HUDEP-2 (cell line): Measurements from ENCODE around the gene KMT2C.
"Not testable (repeated sequence)": the region's sequence is repeated elsewhere in the genome, so short reads cannot be mapped to it uniquely, and the experiment has no call there.

ENCODE experiments used
- DNase-seq, 76 experiments: peaks; one replicate each; lab custom pipeline; 2025; ENCODE audit not compliant: unreplicated experiment in 76 of 76; lab: John Stamatoyannopoulos, UW

KMT2C gene

GRCh38 chr7:152328234-152328633, 107.6 kb downstream of the KMT2C start:
- DNase-seq = no peak

- no peak for DNase-seq
Observed at GRCh38 chr7:152315845-152316244, 120.0 kb downstream of the KMT2C start.

- DNase-seq = peak in 42 of 76 experiments; percentile 1 to 80 (median 48)
Observed at GRCh38 chr7:152313831-152314604, 121.8 kb downstream of the KMT2C start.

- peak in 1 of 76 experiments; percentile 1 for DNase-seq
Observed at GRCh38 chr7:152313217-152313616, 122.6 kb downstream of the KMT2C start.

- no peak for DNase-seq
Observed at GRCh38 chr7:152312316-152312715, 123.5 kb downstream of the KMT2C start.

- no peak for DNase-seq
Observed at GRCh38 chr7:152307902-152308301, 127.9 kb downstream of the KMT2C start.

DNA sequence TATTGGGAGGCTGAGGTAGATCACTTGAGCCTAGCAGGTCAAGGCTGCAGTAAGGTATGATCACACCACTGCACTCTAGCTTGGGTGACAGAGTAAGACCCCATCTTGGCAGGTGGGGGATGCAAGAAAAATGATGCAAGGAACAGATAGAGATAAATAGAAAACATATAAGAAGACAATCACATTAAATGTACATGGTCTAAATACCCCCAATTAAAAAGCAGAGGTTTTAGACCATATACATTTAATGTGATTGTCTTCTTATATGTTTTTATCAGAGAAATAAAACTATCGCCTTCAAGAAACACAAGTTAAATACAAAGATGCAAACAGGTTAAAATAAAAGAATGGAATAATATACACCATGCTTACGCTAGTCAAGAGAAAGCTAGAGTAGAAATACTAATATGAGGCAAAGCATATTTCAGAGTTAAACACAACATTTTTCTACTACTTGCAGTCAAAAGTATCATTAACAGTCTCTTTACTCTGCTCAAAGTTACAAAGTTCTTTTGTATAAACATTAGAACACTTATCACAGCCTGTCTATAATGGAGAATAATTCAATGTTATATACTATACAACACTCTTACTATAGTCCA, 136.2 kb downstream of the KMT2C start:
- DNase-seq = not testable (repeated sequence)

GRCh38 chr7:152292897-152293296, 142.9 kb downstream of the KMT2C start:
- no peak for DNase-seq

DNA sequence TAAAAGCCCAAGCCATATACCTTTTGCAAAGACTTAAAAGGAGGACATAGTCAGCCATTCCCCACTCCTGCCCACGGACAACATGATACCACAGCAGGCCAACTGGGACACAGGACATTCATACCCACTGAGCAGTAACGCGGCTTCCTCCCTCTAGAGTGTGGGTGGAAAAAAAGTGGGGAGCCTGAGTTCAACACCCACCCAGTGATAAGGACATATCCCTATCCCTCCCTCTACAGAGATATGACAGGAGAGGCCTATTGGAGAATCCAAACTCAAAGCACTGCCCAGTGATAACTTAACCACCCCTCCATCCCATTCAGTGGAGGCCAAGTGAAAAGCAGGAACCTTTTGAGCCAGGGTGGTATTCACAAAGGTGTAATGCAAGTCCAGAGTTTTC, 148.8 kb downstream of the KMT2C start:
- DNase-seq = not testable (repeated sequence)

DNA sequence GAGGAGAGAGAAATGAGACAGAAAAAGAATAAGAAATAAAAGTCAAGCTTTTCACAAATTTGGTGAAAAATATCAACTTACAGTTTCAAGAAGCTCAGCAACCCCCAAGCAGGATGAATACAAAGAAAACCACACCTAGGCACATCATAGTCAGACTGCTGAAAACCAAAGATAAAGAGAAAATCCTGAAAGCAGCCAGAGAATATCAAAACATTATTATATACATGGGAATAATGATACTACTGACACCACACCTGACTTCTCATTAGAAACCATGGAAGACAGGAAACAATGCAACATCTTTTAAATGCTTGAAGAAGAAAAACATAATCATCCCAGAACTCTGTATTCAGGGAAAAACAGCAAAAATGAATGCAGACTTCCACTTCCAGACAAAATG, 149.6 kb downstream of the KMT2C start:
- DNase-seq = not testable (repeated sequence)

DNA sequence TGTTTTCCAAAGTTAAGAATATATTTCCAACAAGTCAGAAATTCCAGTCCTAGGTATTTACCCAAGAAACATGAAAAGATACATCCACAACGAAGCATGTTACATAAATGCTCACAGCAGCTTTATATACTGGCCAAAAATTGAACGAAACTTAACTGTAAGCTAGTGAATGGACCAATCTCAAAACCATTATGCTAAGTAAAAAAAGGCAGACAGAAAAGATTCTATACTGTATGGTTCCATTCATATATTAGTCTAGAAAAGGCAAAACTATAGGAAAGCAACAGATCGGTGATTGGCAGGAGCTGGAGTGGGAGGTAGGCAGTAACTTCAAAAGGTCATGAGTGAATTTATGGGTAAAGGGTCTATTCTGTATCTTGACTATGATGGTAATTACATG, 150.8 kb downstream of the KMT2C start:
- not testable (repeated sequence) for DNase-seq

GRCh38 chr7:152277687-152278086, 158.1 kb downstream of the KMT2C start:
- DNase-seq = not testable (repeated sequence)

DNA sequence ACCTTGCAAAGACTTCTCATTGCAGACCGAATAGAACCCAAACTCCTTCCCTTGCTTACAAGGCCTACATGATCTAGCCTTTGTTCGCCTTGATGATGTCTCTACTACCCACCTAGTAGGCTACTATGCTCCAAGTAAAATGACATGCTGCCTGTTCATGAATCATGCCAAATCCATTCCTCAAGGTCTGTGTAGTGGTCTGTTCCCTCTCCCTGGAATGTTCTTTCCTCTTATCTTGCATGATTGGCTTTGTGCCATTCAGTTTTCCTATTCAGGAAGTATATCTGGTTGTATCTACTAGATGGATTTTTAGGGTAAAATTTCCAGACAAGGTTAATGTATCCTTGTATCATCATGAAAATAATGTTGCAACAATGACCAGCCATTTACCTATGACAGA, 165.4 kb downstream of the KMT2C start:
- DNase-seq = not testable (repeated sequence)

DNA sequence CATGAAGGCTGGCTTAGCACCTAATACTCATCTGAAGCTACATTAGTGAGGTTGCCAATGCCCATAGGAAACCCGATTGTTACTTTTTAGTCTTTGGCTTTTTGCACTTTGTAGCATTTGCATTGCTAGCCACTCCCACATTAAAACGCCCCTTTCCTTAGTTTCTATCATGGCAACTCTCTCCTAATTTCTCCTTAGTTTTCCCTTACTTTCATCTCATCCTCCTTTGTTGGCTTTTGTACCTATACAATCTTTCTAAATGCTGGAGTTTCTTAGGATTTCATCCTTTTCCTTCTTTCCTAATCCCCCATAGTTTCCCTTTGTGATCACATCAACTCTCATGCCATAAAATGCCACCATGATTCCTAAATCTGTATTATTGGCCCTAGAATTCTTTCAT, 168.9 kb downstream of the KMT2C start:
- not testable (repeated sequence) for DNase-seq

GRCh38 chr7:152264915-152265314, 170.9 kb downstream of the KMT2C start:
- not testable (repeated sequence) for DNase-seq

DNA sequence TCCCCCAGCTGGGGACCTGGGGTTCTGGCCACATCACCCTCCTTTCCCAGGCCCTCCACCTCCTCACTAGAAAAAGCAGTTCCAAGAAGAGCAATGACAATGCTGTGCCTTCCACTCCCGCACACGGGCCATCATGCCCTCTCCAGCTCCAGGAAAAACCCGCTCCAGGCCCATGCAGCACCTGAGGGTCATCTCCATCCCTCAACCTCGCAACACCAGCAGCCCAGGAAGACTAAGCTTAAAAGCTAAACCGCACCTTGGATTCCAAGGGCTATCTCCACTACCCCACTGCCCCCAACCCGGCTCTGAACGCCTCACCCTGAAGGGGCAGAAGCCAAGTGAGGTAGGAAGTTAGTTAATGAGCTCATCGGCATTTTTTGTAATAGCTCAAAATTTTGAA, 173.7 kb downstream of the KMT2C start:
- not testable (repeated sequence) for DNase-seq

GRCh38 chr7:152259645-152260044, 176.2 kb downstream of the KMT2C start:
- not testable (repeated sequence) for DNase-seq

GRCh38 chr7:152247851-152248250, 188.0 kb downstream of the KMT2C start:
- not testable (repeated sequence) for DNase-seq

DNA sequence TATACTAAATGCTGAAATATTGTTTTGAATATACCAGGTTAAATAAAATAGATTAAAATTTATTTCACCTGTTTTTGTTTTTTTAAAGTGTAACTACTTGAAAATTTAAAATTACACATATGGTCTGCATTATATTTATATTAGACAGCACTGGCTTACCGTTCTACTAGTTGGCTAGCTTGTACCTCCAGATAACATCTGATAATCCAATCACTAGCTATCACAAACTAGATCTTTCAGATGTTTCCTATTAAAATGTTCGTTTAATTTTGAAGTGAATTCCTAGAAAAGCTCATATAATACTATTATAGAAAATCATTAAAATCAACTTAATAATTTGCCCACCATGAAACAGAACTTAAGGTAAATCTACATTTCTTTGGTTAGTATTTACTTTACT, 190.4 kb downstream of the KMT2C start:
- not testable (repeated sequence) for DNase-seq

GRCh38 chr7:152243464-152243863, 192.3 kb downstream of the KMT2C start:
- not testable (repeated sequence) for DNase-seq

- not testable (repeated sequence) for DNase-seq
Observed at GRCh38 chr7:152241301-152241700, 194.5 kb downstream of the KMT2C start.

GRCh38 chr7:152236306-152236705, 199.5 kb downstream of the KMT2C start:
- not testable (repeated sequence) for DNase-seq
